Nephron (organoid): ENCODE results near the gene CDH4.

ENCODE experiments used
- H3K27ac Mint-ChIP-seq, 3 experiments: 2 replicates each; pipeline ENCODE4 v1.8.0; 2020; ENCODE audit warnings: mixed read lengths in 3 of 3, mild to moderate bottlenecking in 2 of 3, moderate library complexity in 1 of 3
- H3K27me3 Mint-ChIP-seq: 2 replicates; pipeline ENCODE4 v1.8.0; 2021; ENCODE audit warnings: low read depth, mild to moderate bottlenecking, moderate library complexity, mixed read lengths
- H3K36me3 Mint-ChIP-seq: 2 replicates; pipeline ENCODE4 v1.8.0; 2020; ENCODE audit warnings: low read depth, mixed read lengths
- H3K4me1 Mint-ChIP-seq: 2 replicates; pipeline ENCODE4 v1.8.0; 2020; ENCODE audit warnings: mixed read lengths
- H3K4me3 Mint-ChIP-seq, 3 experiments: 2 replicates each; pipeline ENCODE4 v1.8.0; 2020; ENCODE audit warnings: mild to moderate bottlenecking in 3 of 3, mixed read lengths in 3 of 3, moderate library complexity in 2 of 3
- H3K9me3 Mint-ChIP-seq: 2 replicates; pipeline ENCODE4 v1.8.0; 2020; ENCODE audit warnings: mixed read lengths
- TF ChIP-seq, protein P1 (sequence below), 3 experiments: fragments of 200-600 bp; sonication (generic); IDR thresholded peaks; one replicate each; pipeline ENCODE4 v1.5.0; 2021; ENCODE audit warnings: antibody characterized with exemption in 3 of 3; ENCODE audit not compliant: unreplicated experiment in 3 of 3

CDH4 gene

GRCh38 chr20:61460261-61461052 lies 208.4 kb downstream of the CDH4 start:
- Mint-ChIP-seq H3K9me3 (peaks cover 13% of the 10 kb centered on the region), H3K4me1 (no peaks in the 10 kb centered on the region), H3K27ac (no peak overlapping the region), H3K4me3 (no peak overlapping the region), H3K27me3 (peaks cover 16% of the 10 kb centered on the region), H3K36me3 (no peaks in the 10 kb centered on the region)
- TF ChIP-seq, protein P1, sequence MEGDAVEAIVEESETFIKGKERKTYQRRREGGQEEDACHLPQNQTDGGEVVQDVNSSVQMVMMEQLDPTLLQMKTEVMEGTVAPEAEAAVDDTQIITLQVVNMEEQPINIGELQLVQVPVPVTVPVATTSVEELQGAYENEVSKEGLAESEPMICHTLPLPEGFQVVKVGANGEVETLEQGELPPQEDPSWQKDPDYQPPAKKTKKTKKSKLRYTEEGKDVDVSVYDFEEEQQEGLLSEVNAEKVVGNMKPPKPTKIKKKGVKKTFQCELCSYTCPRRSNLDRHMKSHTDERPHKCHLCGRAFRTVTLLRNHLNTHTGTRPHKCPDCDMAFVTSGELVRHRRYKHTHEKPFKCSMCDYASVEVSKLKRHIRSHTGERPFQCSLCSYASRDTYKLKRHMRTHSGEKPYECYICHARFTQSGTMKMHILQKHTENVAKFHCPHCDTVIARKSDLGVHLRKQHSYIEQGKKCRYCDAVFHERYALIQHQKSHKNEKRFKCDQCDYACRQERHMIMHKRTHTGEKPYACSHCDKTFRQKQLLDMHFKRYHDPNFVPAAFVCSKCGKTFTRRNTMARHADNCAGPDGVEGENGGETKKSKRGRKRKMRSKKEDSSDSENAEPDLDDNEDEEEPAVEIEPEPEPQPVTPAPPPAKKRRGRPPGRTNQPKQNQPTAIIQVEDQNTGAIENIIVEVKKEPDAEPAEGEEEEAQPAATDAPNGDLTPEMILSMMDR (IDR thresholded peaks at IDR 0.05; ENCODE audit: unreplicated experiment in 3 of 3): no peak

DNA sequence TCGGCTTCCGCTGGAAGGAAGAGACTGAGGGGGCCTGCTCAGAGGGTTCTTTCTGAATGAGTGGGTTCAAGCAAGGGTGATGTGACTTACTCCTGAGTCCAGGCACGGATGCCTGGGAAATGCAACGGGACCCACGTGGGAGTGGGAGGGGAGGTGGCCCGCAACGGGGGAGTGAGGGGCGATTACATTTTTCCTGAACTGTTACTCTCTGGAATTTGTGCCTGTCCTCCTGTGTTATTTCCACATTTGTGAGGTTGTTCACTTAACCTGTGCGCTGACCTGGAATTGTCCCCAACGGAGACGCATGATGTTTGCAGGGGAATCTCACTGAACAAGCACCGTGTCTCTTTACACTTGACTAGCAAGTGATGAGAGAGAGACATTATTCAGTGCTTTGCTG lies 209.4 kb downstream of the CDH4 start:
- H3K27me3 Mint-ChIP-seq: peaks cover 16% of the 10 kb centered on the region
- TF ChIP-seq, protein P1 (IDR thresholded peaks at IDR 0.05; ENCODE audit: unreplicated experiment in 3 of 3): no peak
- no peaks in the 10 kb centered on the region for H3K4me1 Mint-ChIP-seq
- no peak overlapping the region for H3K4me3 Mint-ChIP-seq
- H3K27ac Mint-ChIP-seq: no peak overlapping the region
- H3K9me3 Mint-ChIP-seq: peaks cover 13% of the 10 kb centered on the region
- no peaks in the 10 kb centered on the region for H3K36me3 Mint-ChIP-seq

DNA sequence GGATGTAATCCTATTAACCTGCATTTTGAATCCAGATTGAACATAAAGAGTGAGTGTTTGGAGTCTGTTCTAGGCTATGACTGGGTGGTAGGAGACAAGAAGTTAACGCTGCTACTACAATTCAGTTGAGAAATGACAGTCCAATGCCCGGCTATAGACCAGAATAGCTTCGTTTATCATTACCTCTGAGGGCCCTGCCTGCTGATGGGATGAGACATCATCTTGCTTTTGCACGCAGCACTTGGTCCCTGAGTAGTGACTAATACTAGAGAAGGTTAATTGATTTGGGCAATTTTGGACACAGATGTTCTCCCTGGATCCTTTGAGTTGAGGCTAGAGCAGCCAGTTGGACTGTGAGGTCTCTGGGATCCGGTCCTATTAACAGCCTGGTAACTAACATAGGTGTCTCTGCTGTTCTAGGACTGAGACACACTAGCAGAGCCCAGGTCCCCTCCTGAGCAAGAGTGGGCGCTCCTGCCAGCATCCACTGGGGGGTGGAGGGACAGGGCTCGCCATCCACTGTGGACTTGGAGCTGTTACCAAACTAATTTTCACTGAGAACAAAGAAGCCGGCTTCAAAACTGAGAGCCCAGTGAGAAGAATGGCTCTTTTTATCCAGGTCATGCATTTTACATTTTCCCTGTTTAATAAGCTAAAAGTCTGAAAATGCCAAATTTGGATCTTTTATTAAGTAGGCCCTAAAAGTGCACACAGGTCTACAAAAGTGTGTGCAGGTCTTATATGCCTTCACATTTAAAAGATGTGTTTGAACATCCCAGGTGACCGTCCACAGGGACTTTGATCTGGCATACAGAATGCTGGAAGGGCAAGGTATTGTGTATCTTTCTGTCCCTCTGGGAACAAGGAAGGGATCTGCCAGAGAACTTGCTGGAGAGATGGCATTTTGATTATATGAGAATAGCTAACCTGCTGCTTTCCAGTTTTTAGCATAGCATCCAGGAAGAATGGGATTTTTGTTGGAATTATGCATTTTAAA lies 212.5 kb downstream of the CDH4 start:
- H3K27me3 Mint-ChIP-seq: peaks cover 16% of the 10 kb centered on the region
- no peaks in the 10 kb centered on the region for H3K36me3 Mint-ChIP-seq
- H3K4me3 Mint-ChIP-seq: no peak overlapping the region
- H3K4me1 Mint-ChIP-seq: no peaks in the 10 kb centered on the region
- no peak overlapping the region for H3K27ac Mint-ChIP-seq
- H3K9me3 Mint-ChIP-seq: peaks cover 18% of the 10 kb centered on the region
- TF ChIP-seq, protein P1 (IDR thresholded peaks at IDR 0.05; ENCODE audit: unreplicated experiment in 3 of 3): no peak

GRCh38 chr20:61475729-61476128 lies 223.7 kb downstream of the CDH4 start:
- no peak overlapping the region for H3K27ac Mint-ChIP-seq
- TF ChIP-seq, protein P1 (IDR thresholded peaks at IDR 0.05; ENCODE audit: unreplicated experiment in 3 of 3): no peak
- H3K4me3 Mint-ChIP-seq: no peak overlapping the region
- H3K27me3 Mint-ChIP-seq: peaks cover 18% of the 10 kb centered on the region
- H3K9me3 Mint-ChIP-seq: peaks cover 10% of the 10 kb centered on the region
- H3K36me3 Mint-ChIP-seq: no peaks in the 10 kb centered on the region
- no peaks in the 10 kb centered on the region for H3K4me1 Mint-ChIP-seq

DNA sequence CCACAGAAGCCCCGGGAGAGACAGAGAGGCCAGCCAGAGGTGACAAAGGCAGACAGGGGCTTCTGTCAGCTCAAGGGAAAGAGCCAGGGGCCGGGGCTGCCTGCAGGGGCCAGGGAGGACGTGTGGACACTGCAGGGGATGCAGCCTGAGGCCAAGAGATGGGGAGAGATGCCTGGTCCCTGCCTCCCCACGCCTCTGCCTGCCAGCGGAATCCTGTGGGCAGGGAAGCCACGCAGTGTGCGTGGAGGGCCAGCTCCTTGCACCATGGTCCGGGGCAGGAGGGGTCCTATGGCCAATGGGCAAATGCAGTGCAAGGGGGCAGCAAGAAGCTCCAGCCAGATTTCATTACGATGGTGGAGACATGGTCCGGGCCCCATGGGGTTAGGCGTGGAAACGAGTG lies 224.9 kb downstream of the CDH4 start:
- TF ChIP-seq, protein P1 (IDR thresholded peaks at IDR 0.05; ENCODE audit: unreplicated experiment in 3 of 3): no peak
- Mint-ChIP-seq H3K9me3 (peaks cover 10% of the 10 kb centered on the region), H3K4me1 (no peaks in the 10 kb centered on the region)

More for the DNA sequence above, 224.9 kb downstream of the CDH4 start:
- Mint-ChIP-seq H3K27me3 (peaks cover 18% of the 10 kb centered on the region), H3K27ac (no peak overlapping the region), H3K36me3 (no peaks in the 10 kb centered on the region), H3K4me3 (no peak overlapping the region)
